CD4-positive, alpha-beta T cell treated with Interleukin-10 for 1 hour (primary cell): Measurements from ENCODE around the gene FMNL3.
A peak's percentile ranks its signal among the peaks of the same experiment; 100 is the strongest.

Source experiments
- DNase-seq: peaks from one replicate; pipeline ENCODE4 v3.0.0-alpha.2; 2020

The FMNL3 gene

DNA sequence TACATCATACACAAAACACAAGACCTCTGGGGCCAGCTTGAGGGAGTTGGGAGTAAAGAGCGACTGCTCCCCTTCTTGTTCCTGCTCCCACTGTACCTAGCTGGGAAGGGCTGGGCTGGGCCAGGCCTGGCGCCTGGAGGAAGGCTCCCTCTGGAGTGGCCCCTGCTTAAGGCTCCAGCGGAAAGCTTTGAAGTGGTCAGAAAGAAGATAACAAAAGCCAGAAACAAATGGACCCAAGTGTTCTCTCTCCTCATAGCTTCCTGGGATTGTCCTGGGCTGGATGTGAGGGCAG lies 58.5 kb downstream of the FMNL3 start:
- no peak for DNase-seq

DNA sequence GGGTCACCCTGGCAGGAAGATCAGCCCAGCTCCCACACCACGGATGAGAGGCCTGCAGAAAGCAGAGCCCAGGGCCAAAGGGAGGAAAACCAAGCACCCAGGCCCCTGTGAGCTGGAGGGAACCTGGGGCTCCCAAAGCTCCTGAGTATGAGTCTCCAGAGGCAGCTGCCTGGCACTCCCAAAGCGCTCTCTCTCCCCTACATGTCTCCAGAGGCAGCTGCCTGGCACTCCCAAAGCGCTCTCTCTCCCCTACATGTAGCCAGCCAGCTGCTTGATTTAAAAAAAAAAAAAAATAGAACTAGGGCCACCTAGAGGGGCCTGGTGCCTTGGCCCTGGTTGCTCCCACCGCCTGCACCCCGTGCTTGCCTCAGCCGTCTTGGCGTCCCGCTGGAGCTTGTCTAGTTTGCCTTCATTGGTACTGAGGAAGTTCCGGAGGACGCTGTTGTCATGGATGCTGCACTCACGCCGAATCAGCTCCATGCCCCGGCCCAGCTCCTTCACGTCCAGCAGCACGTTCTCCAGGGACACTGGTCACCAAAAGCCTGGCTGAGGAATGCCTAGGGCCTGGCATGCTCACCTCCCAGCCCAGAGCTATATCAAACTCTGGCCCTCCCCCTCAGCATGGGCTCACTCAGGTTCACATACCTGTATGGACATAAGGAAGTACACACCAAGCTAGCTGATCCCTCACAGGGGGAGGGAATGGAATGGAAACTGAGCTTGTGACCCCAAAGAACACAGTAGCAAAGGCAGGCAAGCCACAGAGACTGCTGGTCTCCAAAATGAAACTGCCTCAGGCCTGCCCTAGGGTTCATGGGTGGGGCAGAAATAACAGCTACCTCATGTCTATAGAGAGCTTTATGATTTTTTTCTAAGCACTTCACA lies 59.1 kb downstream of the FMNL3 start:
- no peak for DNase-seq

DNA sequence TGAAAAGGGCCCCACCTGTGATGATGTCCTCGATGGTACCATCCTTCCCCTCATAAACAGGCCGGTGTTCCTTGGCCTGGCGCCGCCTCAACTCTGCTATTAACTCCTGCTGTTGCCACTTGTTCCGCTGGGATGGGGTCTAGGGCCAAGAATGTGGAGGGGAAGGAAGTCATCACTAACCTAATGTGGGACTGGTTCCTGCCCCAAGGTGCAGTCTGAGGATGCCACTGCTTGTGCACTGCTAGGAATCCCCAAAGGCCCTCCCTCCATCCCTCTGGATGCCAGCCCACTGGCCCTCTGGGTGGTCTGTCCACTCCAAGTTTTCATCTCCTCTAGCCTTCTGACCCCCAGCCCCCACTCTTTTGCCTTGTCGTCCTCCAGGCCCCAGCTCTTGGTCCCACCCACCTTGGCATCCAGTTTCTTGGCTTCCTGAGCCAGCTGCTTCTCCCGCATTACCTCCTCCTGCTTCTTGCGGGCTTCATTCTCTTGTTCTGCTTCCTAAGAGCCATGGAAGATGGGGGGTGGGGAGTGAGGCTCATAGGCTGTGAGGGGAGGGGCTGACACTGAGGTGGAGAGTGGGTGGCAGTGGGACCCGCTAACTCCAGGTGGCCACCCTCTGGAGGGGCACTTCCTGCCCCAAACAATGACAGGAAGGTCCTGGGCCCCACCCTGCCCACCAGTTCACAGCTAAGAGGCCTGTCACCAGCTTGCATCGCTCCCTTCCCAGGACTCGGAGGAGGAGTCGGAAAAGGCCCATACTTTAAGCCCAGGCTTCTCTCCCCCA lies 60.1 kb downstream of the FMNL3 start:
- DNase-seq, result no peak

DNA sequence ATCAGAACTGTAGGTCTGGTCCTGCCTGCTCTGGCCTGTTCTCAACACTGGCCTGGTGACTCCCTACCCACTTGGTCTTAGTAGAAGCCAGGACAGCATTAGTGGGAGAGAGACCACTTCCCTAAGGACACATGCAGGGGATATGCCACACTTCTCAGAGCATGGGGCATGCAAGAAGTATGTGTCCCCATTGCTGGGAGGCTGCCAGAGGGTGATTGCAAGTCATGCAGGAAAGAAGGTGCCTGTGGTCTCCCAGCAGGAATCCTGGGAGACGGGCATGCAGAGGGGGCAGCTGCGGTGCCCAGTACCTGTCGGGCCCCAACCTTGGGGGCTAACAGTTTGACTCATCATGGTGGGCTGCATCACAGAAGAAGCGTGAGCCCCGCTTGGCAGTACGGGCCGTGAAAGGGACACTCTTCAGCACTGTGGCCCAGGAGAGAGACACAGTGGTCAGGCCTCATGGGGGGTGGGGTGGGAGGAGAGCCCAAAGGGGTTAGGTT lies 60.8 kb downstream of the FMNL3 start:
- no peak for DNase-seq

DNA sequence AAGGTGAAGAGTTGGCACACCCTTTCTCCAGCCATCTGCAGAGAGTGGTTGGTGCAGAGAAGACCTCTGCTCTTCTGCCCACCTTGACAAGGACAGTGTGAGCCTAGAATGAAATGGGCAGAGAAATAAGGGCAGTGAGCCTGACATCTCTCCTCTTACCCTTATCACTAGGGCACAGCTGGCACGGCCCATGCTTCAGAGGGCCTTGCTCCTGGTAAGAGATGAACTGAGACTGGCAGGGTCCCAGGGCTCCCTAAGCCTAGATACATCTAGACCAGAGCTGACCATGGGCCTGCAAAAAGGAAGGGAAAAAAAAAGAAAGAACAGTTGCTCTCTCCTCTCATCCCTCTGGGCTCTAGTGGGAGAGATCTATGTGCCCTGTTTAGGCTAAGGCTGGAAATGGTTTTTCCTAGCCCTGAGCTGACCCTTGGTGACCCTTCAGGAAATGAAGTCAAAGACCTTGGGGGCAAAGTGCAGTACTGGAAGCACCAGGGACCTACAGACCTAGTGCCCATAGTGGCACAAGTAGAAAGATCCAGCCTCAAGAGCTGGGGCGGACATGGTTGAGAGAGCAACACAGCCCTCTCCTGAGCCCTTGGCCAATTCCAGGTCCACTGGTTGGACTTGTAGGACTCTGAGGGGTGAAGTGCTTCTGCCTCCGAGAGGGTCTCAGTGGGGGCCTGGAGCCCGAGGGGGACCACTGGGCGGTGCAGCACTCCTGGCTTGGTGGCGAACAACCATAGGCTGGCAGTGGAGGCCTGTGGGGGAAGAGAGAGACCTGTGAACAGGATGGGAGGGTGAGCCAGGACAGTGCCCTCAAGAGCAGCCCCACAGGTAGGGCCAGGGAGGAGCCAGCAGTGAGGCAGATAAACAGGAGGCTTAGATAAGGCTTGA lies 61.8 kb downstream of the FMNL3 start:
- DNase-seq, result no peak

DNA sequence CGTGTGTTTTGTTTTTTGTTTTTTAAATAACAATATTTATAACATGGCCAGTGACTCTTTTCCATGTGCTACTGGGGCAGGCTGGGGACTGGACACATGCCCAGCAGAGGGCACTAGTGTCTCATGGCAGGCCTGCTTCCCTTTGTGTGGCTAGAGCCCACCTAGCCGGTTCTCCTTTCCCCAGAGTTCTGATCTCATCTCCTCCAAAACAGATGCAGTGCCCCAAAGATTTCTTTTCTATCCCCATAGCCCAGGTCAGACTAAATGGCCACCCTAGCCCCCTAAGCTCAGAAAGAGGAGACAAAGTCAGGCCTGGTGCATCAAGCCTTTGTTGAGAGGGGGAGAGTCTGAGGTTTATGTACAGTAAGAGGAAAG lies 62.6 kb downstream of the FMNL3 start:
- peak; percentile 87 for DNase-seq

DNA sequence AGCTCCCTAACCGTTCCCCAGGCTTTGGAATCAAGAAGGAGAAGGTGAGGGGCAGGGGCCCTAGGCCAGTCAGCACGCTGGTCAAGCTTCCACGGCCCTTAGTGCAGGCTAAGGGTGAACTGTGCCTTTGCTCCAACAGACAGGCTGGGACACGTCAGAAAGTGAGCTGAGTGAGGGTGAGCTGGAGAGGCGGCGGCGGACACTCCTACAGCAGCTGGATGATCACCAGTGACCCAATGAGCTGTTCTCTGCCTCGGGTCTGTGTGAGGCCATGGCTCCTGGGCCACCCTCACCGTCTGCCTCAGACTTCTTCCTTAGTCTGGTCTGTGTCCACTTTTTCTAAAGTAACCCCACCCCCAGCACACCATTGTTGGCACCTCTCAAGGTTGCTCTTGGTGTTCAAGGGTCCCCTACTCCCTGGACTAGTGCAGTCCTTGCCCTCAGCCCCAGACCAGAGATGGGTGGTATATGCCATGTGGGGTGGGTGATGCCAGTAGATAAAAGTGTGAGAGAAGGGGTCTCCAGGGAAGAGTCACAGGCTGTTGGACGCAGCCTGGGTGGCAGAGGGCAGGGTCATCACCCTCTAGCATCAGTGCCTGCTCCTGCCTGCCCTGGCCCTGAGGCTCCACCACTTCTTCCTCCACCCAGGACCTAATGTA lies 63.1 kb downstream of the FMNL3 start:
- no peak for DNase-seq

DNA sequence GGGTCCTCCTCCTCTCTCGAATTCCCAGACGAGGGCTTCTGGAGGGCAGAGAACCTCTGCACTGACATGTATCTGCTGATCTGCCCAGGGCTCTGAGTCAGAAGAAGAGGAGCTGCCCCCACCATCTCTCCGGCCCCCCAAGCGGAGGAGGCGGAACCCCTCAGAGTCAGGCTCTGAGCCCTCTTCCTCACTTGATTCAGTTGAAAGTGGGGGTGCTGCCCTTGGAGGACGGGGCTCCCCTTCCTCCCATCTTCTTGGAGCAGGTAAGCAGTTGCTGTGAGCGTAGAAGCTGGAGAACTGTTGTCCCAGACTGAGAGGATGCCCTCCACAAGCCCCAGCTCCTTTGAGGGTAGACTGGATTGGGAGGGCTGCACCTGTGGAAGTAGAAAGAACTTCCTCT lies 64.1 kb downstream of the FMNL3 start:
- DNase-seq, result no peak

DNA sequence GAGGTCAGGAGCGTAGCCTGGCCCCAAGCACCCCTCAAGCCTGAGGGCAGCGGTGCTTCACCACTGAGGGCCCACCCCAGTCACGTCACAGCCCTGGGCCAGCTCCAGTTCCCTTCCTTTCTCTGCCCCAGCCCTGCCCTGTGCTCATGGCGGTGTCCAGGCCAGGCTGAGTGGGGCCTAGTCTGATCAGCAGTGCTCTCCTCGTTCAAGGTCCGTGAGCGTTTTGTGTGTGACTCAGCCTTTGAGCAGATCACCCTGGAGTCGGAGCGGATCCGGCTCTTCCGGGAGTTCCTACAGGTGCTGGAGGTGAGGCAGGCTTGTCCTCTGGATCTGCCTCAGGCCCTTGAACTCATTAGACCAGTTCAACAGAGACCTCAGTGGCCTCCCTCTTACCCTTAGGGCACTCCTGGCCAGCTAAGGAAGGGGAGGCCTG lies 64.8 kb downstream of the FMNL3 start:
- DNase-seq, result no peak

DNA sequence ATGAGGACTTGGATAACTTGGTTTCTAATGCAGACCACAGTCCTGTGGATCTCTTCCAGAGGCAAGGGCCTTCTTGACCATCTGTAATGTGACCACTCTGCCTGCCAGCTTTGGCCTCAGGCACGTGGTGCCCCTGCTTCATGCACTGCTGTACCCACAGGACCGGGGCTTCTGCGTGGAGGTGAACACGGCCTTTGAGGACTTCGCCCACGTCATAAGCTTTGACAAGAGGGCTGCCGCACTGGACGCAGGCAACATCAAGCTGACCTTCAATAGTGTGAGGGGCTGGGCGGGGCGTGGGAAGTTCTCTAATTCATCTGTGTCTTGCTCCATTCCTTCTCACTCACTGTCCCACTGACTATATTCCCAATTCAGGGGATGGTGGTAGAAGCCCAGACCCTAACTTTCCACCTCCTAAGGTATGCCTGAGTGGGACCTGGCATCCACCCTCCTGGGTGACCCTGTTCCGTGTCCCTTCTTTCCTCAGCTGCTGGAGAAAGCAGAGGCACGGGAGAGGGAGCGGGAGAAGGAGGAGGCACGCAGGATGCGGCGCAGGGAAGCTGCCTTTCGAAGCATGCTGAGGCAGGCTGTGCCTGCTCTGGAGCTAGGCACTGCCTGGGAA lies 65.3 kb downstream of the FMNL3 start:
- no peak for DNase-seq

DNA sequence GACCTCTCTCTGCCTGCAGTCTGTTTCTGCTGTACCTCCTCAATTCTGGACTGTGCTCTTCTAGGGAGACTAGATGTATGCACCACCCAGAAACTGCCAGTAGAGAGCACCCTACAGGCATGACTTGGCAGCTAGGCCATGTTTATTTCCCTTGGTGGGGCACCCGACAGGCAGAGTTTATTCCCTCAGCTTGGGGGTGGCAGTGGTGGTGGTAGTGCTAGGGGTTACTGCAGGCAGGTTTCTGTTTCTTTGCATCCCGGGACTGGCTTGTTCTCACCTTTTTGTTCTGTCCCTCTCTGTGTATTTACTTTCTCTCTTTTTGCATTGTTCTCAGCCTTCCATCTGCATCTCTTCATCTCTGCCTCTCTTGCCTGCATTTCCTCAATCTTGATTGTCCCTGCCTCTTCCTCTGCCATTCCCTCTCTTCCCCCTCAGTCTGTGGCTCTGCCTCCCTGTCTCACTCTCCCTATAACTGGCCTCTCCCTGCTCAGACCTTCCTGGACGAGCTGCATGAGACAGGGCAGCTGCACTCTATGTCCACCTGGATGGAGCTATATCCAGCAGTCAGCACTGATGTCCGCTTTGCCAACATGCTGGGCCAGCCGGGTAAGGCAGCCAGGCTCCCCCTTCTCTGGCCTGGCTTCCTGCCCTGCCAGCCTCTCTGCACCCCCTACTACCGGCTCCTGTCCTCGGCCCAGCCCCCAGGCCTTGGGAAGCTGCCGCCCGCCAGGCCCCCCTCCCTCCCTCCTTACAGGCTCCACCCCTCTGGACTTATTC lies 70.0 kb downstream of the FMNL3 start:
- peak; percentile 74 for DNase-seq

DNA sequence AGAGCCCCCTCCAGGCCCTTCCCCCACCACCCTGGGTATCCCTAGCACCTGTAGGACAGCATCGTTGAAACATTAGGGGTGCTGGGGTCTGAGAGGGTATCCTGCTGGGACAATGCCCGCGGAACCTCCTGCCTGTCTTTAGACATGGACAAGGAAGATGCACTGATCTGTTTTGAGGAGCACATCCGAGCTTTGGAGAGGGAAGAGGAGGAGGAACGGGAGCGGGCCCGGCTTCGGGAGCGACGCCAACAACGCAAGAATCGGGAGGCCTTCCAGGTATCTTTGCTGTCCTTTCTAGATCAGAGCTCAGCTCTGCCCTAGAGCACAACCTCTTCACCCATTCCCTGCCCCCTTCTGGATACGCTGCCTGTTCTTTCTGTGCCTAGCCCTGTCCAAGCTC lies 70.6 kb downstream of the FMNL3 start:
- DNase-seq, result no peak

DNA sequence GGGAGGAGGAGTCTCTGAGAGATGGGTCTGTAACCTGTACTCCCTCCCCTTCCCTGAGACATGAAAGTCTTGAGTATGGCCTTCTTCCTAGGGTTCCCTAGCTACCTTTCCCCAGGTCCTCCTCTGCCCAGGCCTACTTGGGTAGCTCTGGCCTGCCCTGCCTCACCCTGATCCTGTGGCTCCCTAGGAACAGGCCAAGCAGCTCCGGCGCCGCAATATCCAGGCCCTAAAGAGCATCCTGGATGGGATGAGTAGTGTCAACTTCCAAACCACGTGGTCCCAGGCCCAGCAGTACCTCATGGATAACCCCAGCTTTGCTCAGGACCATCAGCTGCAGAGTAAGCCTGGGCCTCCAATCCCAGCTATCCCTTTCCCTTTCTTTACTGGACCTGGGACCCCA lies 71.5 kb downstream of the FMNL3 start:
- DNase-seq, result no peak

DNA sequence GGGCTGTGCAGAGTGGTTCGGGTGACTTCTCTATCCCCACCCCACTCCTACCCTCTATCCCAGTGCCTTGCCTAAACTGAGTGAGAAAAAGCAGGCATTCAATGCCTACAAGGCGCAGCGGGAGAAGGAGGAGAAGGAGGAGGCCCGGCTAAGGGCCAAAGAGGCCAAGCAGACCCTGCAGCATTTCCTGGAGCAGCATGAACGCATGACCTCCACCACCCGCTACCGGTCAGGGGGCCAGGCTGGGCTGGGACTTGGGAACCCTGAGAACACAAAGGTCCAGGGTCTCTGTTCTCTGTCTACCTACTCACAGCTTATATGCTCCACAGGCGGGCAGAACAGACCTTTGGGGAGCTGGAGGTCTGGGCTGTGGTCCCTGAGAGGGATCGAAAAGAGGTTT lies 72.2 kb downstream of the FMNL3 start:
- DNase-seq, result no peak

DNA sequence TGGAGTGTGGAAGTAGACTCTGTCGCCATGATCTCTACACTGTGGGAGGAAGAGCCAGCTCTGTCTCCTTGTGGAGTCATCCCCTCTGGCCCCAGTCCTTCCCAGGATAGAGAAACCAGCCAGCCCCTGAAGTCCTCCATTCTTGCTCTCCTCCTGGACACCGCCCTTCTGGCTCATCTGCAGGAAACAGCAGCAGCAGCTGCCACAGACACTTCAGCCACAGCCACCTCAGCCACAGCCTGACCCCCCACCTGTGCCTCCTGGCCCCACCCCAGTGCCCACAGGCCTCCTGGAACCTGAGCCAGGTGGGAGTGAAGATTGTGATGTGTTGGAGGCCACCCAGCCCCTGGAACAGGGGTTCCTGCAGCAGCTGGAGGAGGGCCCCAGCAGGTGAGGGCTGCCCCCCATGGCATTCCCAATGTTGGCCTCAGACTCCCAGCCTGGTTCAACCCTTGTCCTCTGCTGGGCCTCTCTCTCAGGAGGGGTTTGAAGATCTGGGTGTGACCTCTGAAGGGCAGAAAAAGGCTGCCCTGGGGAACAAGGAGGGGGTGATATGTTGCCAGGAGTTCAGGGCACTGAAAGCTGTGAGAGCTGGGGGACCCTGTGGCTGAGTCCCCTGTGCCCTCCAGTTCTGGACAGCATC lies 73.4 kb downstream of the FMNL3 start:
- DNase-seq, result no peak

DNA sequence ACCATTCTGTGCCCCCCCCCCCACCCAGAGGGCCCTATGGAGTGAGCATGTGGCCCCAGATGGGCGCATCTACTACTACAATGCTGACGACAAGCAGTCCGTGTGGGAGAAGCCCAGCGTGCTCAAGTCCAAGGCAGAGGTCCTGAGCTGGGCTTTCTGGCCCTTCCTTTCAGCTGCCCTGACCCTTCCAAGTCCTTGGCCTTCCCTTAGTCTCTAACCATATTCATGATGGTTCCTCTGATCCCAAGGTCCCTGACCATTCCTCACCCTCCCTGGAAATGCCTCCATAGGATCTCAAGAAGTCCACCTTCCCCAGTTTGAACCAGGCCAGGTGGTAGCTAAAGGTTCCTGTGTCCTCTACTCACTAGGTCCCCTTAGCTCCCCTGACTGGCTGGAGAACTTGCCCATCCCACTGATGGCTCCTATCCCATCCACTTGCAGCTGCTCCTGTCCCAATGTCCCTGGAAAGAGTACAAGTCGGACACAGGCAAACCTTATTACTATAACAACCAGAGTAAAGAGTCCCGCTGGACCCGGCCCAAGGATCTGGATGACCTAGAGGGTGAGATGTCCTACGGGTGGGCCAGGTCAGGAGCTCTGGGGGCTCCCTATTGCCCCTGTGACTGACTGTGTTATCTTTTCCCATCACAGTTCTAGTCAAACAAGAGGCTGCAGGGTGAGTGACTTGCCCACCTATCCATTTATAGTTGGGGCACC lies 74.1 kb downstream of the FMNL3 start:
- DNase-seq, result no peak

DNA sequence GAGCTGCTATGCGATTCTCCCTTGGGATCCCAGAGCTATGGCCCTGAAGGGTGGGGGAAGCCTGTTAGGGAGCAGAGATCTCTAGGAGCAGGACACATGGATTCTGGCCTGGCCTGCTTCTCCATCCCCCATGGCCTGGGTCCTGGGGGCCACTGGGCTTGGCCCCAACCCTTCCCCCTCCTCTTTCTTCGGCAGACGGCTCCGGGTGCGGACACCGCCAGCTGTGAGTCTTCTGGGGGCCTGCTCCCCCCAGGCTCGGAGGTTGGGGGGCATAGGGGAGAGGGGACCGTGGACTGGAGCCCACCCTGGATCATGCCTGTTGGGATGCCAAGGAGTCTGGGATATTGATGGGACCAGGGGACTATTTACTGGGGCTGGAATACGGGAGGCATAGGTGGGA lies 74.8 kb downstream of the FMNL3 start:
- DNase-seq, result no peak

DNA sequence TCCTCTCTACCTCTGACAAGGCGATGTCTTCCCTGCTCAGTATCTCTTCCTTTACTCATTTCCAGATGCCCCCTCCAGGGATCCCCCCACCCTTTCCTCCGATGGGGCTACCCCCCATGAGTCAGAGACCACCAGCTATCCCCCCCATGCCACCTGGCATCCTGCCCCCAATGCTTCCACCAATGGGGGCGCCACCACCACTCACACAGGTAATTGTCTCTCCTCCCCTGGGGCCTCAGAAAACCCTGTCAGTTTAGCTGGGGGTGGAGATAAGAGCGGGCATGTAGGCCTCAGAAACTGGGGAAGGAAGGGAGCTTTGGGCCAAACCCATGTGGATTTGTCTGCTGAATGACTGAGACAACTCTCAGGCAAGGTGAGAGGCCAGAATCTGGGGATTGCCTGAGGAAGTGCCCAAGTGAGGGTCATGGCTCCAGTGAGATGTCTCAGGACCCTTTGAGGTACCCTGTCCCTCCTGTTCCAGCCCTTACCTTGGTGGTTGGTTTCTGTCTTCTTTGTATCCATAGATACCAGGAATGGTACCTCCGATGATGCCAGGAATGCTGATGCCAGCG lies 75.8 kb downstream of the FMNL3 start:
- DNase-seq, result no peak

DNA sequence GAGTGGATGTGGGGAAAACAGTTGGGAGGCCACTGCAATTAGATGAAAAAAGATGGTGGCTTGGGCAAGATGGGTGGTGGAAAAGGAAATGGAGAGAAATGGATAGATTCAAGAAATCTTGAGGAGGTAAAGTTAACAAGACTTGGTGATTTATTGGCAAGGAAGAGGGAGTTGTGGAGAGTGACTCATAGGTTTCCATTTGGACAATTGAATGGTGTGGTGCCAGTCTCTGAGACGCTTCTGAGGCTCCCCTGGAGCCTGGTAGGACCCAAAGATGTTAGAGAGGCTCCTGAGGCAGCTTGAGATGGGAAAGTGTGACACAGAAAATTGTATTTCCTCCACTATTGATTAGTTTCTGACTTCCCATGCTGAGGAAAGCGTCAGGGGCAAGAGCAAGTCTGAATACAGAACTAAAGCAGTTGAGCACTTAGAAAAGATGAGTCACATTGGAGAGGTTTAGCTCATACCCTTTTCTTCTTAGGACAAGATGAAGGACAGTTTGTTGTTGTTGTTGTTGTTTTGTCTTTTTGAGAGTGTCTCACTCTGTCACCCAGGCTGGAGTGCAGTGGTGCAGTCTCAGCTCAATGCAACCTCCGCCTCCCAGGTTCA lies 79.3 kb downstream of the FMNL3 start:
- DNase-seq, result no peak
